GM23248 (cell line): ENCODE measurements around the gene IFTAP.

ENCODE experiments used
- EZH2 ChIP-seq: fragments of 200-600 bp; sonication (generic); IDR thresholded peaks from 2 replicates; pipeline ENCODE4 v1.6.1; 2018; ENCODE audit warnings: antibody characterized with exemption, mild to moderate bottlenecking; ENCODE audit not compliant: insufficient read depth, poor library complexity, severe bottlenecking
- EZH2phosphoT487 ChIP-seq: fragments of 200-600 bp; sonication (generic); IDR thresholded peaks from 2 replicates; pipeline ENCODE4 v1.6.1; 2018; ENCODE audit warnings: antibody characterized with exemption, moderate library complexity, mild to moderate bottlenecking, low read depth; ENCODE audit not compliant: insufficient read depth

DNA sequence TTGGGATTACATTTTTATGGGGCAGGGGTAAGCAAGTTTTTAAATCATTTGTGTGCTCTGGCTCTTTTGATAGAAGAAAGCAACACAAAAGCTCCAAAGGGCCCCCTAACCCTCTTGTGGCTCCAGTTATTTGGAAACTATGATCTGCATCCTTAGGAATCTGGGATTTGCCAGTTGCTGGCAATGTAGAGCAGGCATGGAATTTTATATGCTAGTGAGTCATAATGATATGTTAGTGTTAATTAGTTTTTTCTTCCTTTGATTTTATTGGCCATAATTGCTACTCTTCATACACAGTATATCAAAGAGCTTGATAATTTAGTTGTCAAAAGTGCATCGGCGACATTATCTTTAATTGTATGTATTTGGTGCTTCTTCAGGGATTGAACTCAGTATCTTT is 16.4 kb upstream of the IFTAP start:
- TF ChIP-seq EZH2 (no peak), EZH2phosphoT487 (no peak)
